ENCODE results near the gene EIF6. TPM values are rescaled to one million over a fixed set of nuclear protein-coding genes. Genes with fewer than 3 reads are reported as not detected.

EIF6 gene
- polyA plus RNA-seq, 3 donors: 94.3 to 222 (median 190) TPM

GRCh38 chr20:35332540-35333200 is 48.1 kb upstream of the EIF6 start:
- Histone ChIP-seq H3K4me2 (replicated peaks; ENCODE audit: extremely low read depth, low read length, poor library complexity, severe bottlenecking) (no peak overlapping the region), H3K9ac (ENCODE audit: insufficient read depth, low read length, poor library complexity, severe bottlenecking) (no peak overlapping the region), H3K4me3 (replicated peaks in 1 of 3; ENCODE audit: low read depth in 2 of 3, low read length in 3 of 3) (no peak overlapping the region), H4K20me1 (ENCODE audit: insufficient read depth, low read length) (no peaks in the 10 kb centered on the region), H3K27ac (ENCODE audit: low read depth in 1 of 2, low read length in 2 of 2) (no peak overlapping the region), H2AFZ (ENCODE audit: insufficient read depth, low read depth, low read length, poor library complexity, severe bottlenecking) (no peak overlapping the region), H3K36me3 (replicated peaks in 1 of 2; ENCODE audit: control insufficient read depth in 1 of 2, insufficient read depth in 2 of 2, low read length in 2 of 2) (peaks cover 0 to 9% of the 10 kb centered on the region in 2 donors), H3K79me2 (ENCODE audit: insufficient read depth, low read length) (no peaks in the 10 kb centered on the region), H3K27me3 (ENCODE audit: control insufficient read depth in 2 of 2, insufficient read depth in 2 of 2, low read length in 2 of 2) (no peaks in the 10 kb centered on the region), H3K9me3 (replicated peaks in 1 of 2; ENCODE audit: control insufficient read depth in 1 of 2, insufficient read depth in 1 of 2, low read length in 2 of 2) (no peaks in the 10 kb centered on the region), H3K4me1 (ENCODE audit: control insufficient read depth in 1 of 2, insufficient read depth in 2 of 2, low read length in 2 of 2) (no peaks in the 10 kb centered on the region)
- Mint-ChIP-seq H3K27ac (peak overlapping the region in 1 of 7 donors; percentile 8), H3K4me3 (no peak overlapping the region), H3K4me1 (peaks cover 4% of the 10 kb centered on the region), H3K36me3 (peaks cover 11 to 17% of the 10 kb centered on the region in 2 donors), H3K27me3 (ENCODE audit: low read depth in 3 of 3) (no peaks in the 10 kb centered on the region), H3K9me3 (no peaks in the 10 kb centered on the region)
- no peak for DNase-seq
- no peak for TF ChIP-seq CTCF (IDR thresholded peaks at IDR 0.05)
- intact Hi-C loops (cut with micrococcal nuclease): no loop called here
- WGBS (ENCODE audit: insufficient coverage): 83% methylated on average over 1 of the region's 5 CpGs

GRCh38 chr20:35329435-35330139 is 45.0 kb upstream of the EIF6 start:
- peaks cover 20 to 25% of the 10 kb centered on the region in 2 donors for H3K4me1 ChIP-seq (ENCODE audit: control insufficient read depth in 1 of 2, insufficient read depth in 2 of 2, low read length in 2 of 2)
- no peak overlapping the region for H3K9ac ChIP-seq (ENCODE audit: insufficient read depth, low read length, poor library complexity, severe bottlenecking)
- H3K4me3 Mint-ChIP-seq: no peak overlapping the region
- no peak overlapping the region for H3K4me2 ChIP-seq (replicated peaks; ENCODE audit: extremely low read depth, low read length, poor library complexity, severe bottlenecking)
- DNase-seq: no peak
- H3K9me3 Mint-ChIP-seq: no peaks in the 10 kb centered on the region
- H2AFZ ChIP-seq (ENCODE audit: insufficient read depth, low read depth, low read length, poor library complexity, severe bottlenecking): no peak overlapping the region
- H4K20me1 ChIP-seq (ENCODE audit: insufficient read depth, low read length): no peaks in the 10 kb centered on the region
- no CpG with 5 or more reads among the region's 4 CpGs for WGBS (ENCODE audit: insufficient coverage)
- intact Hi-C loops (cut with micrococcal nuclease): loop anchor here in 1 of 2 donors (2.0 kb wide), 1 partner anchor 43 kb away; no protein-coding TSS in a partner anchor
- peak overlapping the region in 3 of 7 donors; percentile 21 to 56 (median 51) for H3K27ac Mint-ChIP-seq
- H3K79me2 ChIP-seq (ENCODE audit: insufficient read depth, low read length): no peaks in the 10 kb centered on the region
- H3K36me3 ChIP-seq (replicated peaks in 1 of 2; ENCODE audit: control insufficient read depth in 1 of 2, insufficient read depth in 2 of 2, low read length in 2 of 2): peaks cover 0 to 9% of the 10 kb centered on the region in 2 donors
- H3K27me3 ChIP-seq (ENCODE audit: control insufficient read depth in 2 of 2, insufficient read depth in 2 of 2, low read length in 2 of 2): no peaks in the 10 kb centered on the region
- no peaks in the 10 kb centered on the region for H3K27me3 Mint-ChIP-seq (ENCODE audit: low read depth in 3 of 3)
- H3K27ac ChIP-seq (ENCODE audit: low read depth in 1 of 2, low read length in 2 of 2): no peak overlapping the region
- no peaks in the 10 kb centered on the region for H3K9me3 ChIP-seq (replicated peaks in 1 of 2; ENCODE audit: control insufficient read depth in 1 of 2, insufficient read depth in 1 of 2, low read length in 2 of 2)
- peak; percentile 33 for TF ChIP-seq CTCF (IDR thresholded peaks at IDR 0.05)
- H3K36me3 Mint-ChIP-seq: peaks cover 14 to 19% of the 10 kb centered on the region in 2 donors
- H3K4me1 Mint-ChIP-seq: peaks cover 28% of the 10 kb centered on the region
- H3K4me3 ChIP-seq (replicated peaks in 1 of 3; ENCODE audit: low read depth in 2 of 3, low read length in 3 of 3): no peak overlapping the region
